Muscle of back (tissue), 11 donors: Measurements from ENCODE around the gene CORO1A. TPM values are rescaled to one million over a fixed set of nuclear protein-coding genes. Genes with fewer than 3 reads are reported as not detected.
"Not testable (repeated sequence)": the region's sequence is repeated elsewhere in the genome, so short reads cannot be mapped to it uniquely, and the experiment has no call there.

Experiments used
- DNase-seq, 3 donors: peaks; one replicate each; pipeline versions ENCODE4 v3.0.0 to v3.0.0-alpha.2; 2013
- polyA plus RNA-seq, 10 donors: library from polyadenylated mRNA; unstranded; fragments of 120-200 nt; gene quantifications; one replicate each; pipeline ENCODE4 v1.2.1, GENCODE V29; 2013; ENCODE audit not compliant: insufficient read length in 10 of 10

CORO1A gene
- polyA plus RNA-seq, 10 donors: 10.2 to 65.9 (median 16.0) TPM

DNA sequence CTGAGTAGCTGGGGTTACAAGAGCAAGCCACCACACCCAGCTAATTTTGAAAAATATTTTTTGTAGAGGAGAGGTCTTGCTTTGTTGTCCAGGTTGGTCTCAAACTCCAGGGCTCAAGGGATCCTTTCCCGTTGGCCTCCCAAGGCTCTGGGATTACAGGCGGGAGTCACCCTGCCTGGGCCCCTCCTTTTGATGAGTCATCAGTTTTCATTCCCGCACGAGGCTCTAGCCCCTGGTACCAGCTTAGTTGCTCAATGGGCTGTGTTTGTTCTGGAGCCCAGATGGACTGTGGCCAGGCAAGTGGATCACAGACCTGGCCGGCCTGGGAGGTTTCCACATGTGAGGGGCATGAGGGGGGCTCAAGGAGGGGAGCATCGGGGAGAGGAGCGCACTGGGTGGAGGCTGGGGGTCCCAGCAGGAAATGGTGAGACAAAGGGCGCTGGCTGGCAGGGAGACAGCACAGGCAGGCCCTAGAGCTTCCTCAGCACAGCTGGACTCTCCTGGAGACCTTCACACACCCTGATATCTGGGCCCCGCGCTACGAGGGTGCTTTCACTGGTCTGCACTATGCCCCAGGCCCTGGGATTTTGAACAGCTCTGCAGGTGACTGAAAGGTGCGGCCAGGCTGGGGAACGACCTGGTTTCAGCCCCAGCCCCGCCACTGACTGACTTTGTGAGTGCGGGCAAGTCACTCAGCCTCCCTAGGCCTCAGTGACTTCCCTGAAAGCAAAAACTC lies 16.4 kb downstream of the CORO1A start:
- not testable (repeated sequence) for DNase-seq

GRCh38 chr16:30205541-30206236 lies 22.3 kb downstream of the CORO1A start:
- DNase-seq: not testable (repeated sequence)

DNA sequence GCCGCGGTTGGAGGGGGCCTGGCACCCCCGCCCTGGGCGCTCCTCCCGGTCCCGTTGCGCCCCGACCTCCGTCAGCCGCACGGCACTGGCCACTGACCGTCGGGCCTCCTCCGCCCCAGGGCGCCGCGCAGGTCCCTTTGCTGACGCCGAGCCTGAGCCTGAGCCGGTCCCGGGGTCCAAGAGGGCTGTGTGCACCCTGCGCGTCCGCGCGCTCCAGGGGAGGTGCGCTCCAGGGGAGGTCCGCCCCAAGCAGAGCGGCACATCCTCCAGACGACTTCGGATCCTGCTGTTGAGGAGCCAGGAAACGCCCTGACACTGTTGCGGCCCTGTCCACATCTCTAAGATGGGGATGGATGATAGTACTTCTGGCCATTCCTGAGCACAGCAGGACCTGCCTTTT lies 22.9 kb downstream of the CORO1A start:
- DNase-seq: not testable (repeated sequence)

GRCh38 chr16:30207063-30207704 lies 23.8 kb downstream of the CORO1A start:
- not testable (repeated sequence) for DNase-seq

GRCh38 chr16:30209032-30209431 lies 25.6 kb downstream of the CORO1A start:
- not testable (repeated sequence) for DNase-seq

- DNase-seq: not testable (repeated sequence)
Observed at GRCh38 chr16:30211414-30211813, 28.0 kb downstream of the CORO1A start.

DNA sequence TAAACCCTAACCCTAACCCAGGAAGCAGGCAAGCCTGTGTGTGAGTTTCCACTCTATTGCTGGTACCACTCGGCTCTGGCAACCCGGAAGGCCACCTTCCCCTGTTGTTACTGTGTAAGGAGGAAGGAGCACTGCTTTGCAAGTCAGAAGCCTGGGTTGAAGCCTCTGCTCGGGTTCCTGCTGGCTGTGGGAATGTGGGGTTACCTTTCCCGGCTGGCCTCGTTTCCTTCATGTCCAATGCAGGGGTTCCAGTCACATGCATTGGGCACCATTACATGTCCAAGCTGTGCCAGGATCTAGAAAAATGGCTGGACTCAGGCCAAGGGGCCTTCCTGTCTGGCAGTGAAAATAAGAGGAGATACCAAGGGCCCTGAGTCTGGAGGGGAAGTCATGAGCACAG lies 33.7 kb downstream of the CORO1A start:
- DNase-seq: not testable (repeated sequence)

Other genes starting within 250 kb of the CORO1A start
- gene TMEM219, start 221.5 kb upstream of the CORO1A start, polyA plus RNA-seq: 10 to 100 TPM; 54.7 to 68.3 (median 61.6) TPM
- gene TAOK2, start 209.7 kb upstream of the CORO1A start, polyA plus RNA-seq: 10 to 100 TPM; 25.1 to 39.2 (median 32.9) TPM
- 10 to 100 TPM in 9 of 10 donors, 1 to 10 TPM in 1; 9.5 to 19.3 (median 12.7) TPM for gene HIRIP3, start 188.0 kb upstream of the CORO1A start, polyA plus RNA-seq
- gene INO80E, start 187.4 kb upstream of the CORO1A start, polyA plus RNA-seq: 10 to 100 TPM; 26.6 to 41.4 (median 30.4) TPM
- 1 to 10 TPM in 4 of 10 donors, under 1 TPM in 6; 0.48 to 1.8 (median 0.92) TPM for gene DOC2A, start 172.6 kb upstream of the CORO1A start, polyA plus RNA-seq
- not detected for gene C16orf92, start 160.4 kb upstream of the CORO1A start, polyA plus RNA-seq
- gene TLCD3B, start 152.3 kb upstream of the CORO1A start, polyA plus RNA-seq: 1 to 10 TPM in 3 of 10 donors, under 1 TPM in 7; 0.44 to 1.9 (median 0.95) TPM
- gene ALDOA, start 117.8 kb upstream of the CORO1A start, polyA plus RNA-seq: 1,000 to 10,000 TPM; 1,170 to 2,766 (median 2,118) TPM
- 10 to 100 TPM; 44.3 to 78.8 (median 57.1) TPM for gene PPP4C, start 107.6 kb upstream of the CORO1A start, polyA plus RNA-seq
- gene TBX6, start 91.7 kb upstream of the CORO1A start, polyA plus RNA-seq: under 1 TPM; 0.32 to 0.82 (median 0.56) TPM
- 10 to 100 TPM; 22.6 to 34.3 (median 27.0) TPM for gene YPEL3, start 87.4 kb upstream of the CORO1A start, polyA plus RNA-seq
- 1 to 10 TPM; 3.9 to 9.5 (median 5.3) TPM for gene GDPD3, start 70.1 kb upstream of the CORO1A start, polyA plus RNA-seq
- gene MAPK3, start 60.4 kb upstream of the CORO1A start, polyA plus RNA-seq: 10 to 100 TPM; 35.8 to 50.2 (median 44.2) TPM
- 10 to 100 TPM; 14.1 to 35.4 (median 23.4) TPM for gene BOLA2B, start 10.1 kb downstream of the CORO1A start, polyA plus RNA-seq
- 10 to 100 TPM; 10.4 to 24.7 (median 15.7) TPM for gene SLX1A, start 10.3 kb downstream of the CORO1A start, polyA plus RNA-seq
- gene SULT1A3, start 15.7 kb downstream of the CORO1A start, polyA plus RNA-seq: 1 to 10 TPM; 1.5 to 6.4 (median 2.9) TPM
- gene NPIPB13, start 64.9 kb downstream of the CORO1A start, polyA plus RNA-seq: 10 to 100 TPM in 4 of 10 donors, 1 to 10 TPM in 6; 1.9 to 29.3 (median 4.3) TPM
- 10 to 100 TPM; 28.4 to 43.0 (median 33.1) TPM for gene CD2BP2, start 171.7 kb downstream of the CORO1A start, polyA plus RNA-seq
- gene TBC1D10B, start 186.9 kb downstream of the CORO1A start, polyA plus RNA-seq: 10 to 100 TPM; 26.6 to 33.6 (median 29.4) TPM
- gene MYL11, start 191.2 kb downstream of the CORO1A start, polyA plus RNA-seq: 1,000 to 10,000 TPM; 4,606 to 8,402 (median 7,909) TPM
- gene SEPTIN1, start 199.0 kb downstream of the CORO1A start, polyA plus RNA-seq: 1 to 10 TPM in 9 of 10 donors, under 1 TPM in 1; 0.94 to 9.0 (median 3.0) TPM
- 1 to 10 TPM; 4.8 to 8.4 (median 5.9) TPM for gene ZNF48, start 211.8 kb downstream of the CORO1A start, polyA plus RNA-seq
- 1 to 10 TPM; 3.0 to 7.0 (median 4.0) TPM for gene ZNF771, start 224.0 kb downstream of the CORO1A start, polyA plus RNA-seq
- 10 to 100 TPM; 22.9 to 38.5 (median 27.9) TPM for gene DCTPP1, start 246.4 kb downstream of the CORO1A start, polyA plus RNA-seq